ENCODE measurements around the gene CLEC10A. TPM values are rescaled to one million over a fixed set of nuclear protein-coding genes. Genes with fewer than 3 reads are reported as not detected.

CLEC10A gene
- total RNA-seq, 2 donors from 2014 or later = 0.96 to 9.7 TPM

DNA sequence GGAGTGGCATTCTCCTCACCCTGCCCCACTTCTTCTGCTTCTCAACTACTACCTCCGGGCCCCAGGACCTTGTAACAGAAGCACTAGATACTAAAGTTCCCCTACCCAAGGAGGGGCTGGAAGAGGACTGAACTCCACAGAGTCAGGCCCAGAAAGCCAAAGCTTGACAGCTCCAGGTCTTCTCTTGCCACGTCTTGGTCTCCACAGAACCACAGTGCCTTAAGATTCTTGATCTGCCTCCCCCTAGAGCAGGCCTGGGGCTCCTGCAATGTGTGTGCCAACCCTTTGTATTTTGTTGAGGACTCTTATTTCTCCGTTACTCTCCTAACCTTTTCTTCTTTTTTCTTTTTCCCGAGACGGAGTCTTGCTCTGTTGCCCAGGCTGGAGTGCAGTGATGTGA lies 40.2 kb downstream of the CLEC10A start:
- Histone ChIP-seq H3K9ac (ENCODE audit: low read depth in 2 of 2, low read length in 2 of 2) (no peak overlapping the region), H3K4me1 (peaks cover 24% of the 10 kb centered on the region), H3K36me3 (no peaks in the 10 kb centered on the region), H3K4me3 (no peak overlapping the region), H3K27ac (no peak overlapping the region), H3K27me3 (peaks cover 7% of the 10 kb centered on the region), H3K9me3 (no peaks in the 10 kb centered on the region)
- DNase-seq = no peak
- TF ChIP-seq, protein P1, sequence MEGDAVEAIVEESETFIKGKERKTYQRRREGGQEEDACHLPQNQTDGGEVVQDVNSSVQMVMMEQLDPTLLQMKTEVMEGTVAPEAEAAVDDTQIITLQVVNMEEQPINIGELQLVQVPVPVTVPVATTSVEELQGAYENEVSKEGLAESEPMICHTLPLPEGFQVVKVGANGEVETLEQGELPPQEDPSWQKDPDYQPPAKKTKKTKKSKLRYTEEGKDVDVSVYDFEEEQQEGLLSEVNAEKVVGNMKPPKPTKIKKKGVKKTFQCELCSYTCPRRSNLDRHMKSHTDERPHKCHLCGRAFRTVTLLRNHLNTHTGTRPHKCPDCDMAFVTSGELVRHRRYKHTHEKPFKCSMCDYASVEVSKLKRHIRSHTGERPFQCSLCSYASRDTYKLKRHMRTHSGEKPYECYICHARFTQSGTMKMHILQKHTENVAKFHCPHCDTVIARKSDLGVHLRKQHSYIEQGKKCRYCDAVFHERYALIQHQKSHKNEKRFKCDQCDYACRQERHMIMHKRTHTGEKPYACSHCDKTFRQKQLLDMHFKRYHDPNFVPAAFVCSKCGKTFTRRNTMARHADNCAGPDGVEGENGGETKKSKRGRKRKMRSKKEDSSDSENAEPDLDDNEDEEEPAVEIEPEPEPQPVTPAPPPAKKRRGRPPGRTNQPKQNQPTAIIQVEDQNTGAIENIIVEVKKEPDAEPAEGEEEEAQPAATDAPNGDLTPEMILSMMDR (IDR thresholded peaks at IDR 0.05) = no peak
- intact Hi-C loops (cut with DNase I) = no loop called here

DNA sequence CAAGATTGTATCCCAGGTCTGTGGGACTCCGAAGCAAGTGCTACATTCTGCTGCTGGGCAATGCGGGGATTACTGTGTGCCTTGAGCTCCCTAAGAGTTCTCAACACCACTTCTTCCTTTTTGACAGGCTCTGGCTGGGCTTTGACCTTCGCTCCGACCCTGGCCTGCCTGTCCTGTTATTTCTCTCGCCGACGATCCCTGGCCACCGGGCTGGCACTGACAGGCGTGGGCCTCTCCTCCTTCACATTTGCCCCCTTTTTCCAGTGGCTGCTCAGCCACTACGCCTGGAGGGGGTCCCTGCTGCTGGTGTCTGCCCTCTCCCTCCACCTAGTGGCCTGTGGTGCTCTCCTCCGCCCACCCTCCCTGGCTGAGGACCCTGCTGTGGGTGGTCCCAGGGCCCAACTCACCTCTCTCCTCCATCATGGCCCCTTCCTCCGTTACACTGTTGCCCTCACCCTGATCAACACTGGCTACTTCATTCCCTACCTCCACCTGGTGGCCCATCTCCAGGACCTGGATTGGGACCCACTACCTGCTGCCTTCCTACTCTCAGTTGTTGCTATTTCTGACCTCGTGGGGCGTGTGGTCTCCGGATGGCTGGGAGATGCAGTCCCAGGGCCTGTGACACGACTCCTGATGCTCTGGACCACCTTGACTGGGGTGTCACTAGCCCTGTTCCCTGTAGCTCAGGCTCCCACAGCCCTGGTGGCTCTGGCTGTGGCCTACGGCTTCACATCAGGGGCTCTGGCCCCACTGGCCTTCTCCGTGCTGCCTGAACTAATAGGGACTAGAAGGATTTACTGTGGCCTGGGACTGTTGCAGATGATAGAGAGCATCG lies 41.8 kb downstream of the CLEC10A start:
- H3K27ac ChIP-seq = no peak overlapping the region

DNA sequence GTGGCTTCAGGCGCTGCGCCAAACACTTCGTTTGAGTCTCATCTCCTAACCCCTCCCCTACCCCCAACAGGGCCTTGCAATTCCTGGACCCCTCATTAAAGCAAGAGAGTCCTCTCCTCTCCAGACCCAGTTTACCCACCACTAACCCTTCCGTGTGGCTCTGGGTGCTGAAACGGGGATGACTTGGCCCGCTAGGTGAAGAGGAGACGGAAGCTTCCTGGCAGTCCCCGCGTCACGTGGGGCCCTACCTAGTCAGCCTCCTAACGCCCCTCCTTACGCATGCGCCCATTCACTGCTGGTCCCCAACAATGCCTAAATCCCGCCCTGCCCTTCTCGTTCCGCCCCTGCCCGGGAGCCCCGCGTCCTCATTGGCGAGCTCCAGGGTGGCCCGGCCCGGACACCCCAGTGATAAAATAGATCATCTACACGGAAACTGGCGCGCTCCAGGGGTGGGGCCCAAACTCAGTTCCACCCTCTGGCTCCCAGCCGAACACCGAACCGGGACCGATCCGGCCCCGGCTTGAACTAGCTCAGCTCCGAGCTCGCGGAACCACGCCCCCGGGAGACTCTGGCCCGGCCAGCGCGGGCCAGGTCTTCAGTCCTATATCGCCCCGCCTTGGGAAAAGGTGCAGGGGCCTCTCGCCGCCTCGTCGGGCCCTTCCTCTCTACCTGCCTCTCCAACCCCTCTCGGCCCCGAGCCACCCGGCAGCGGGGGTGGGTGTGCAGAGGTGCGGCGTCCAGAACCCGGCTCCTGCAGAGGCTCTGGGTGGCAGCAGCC lies 44.3 kb downstream of the CLEC10A start, which contains the start of gene SLC16A13:
Gene SLC16A13, plus strand, starts transcription at position 425 of the 778 bp plus-strand sequence. CDS start 368 bp downstream, outside the sequence.
- Histone ChIP-seq H3K9me3 (no peaks in the 10 kb centered on the region), H3K9ac (ENCODE audit: low read depth in 2 of 2, low read length in 2 of 2) (peak within 1 kb of the TSS; percentile 86 to 90), H3K4me1 (peaks cover 7% of the 10 kb centered on the region), H3K4me3 (peak within 1 kb of the TSS; percentile 88), H3K36me3 (no peaks in the 10 kb centered on the region), H3K27ac (peak within 1 kb of the TSS; percentile 83), H3K27me3 (no peaks in the 10 kb centered on the region)
- TF ChIP-seq, protein P1 (IDR thresholded peaks at IDR 0.05) = no peak
- DNase-seq = peak; percentile 99
- intact Hi-C loops (cut with DNase I) = no loop called here

More for the DNA sequence above, 41.8 kb downstream of the CLEC10A start:
- Histone ChIP-seq H3K9ac (ENCODE audit: low read depth in 2 of 2, low read length in 2 of 2) (no peak overlapping the region), H3K4me3 (no peak overlapping the region), H3K36me3 (no peaks in the 10 kb centered on the region), H3K9me3 (no peaks in the 10 kb centered on the region), H3K27me3 (peaks cover 7% of the 10 kb centered on the region), H3K4me1 (peaks cover 17% of the 10 kb centered on the region)
- intact Hi-C loops (cut with DNase I) = no loop called here
- TF ChIP-seq, protein P1 (IDR thresholded peaks at IDR 0.05) = no peak
- DNase-seq = no peak

DNA sequence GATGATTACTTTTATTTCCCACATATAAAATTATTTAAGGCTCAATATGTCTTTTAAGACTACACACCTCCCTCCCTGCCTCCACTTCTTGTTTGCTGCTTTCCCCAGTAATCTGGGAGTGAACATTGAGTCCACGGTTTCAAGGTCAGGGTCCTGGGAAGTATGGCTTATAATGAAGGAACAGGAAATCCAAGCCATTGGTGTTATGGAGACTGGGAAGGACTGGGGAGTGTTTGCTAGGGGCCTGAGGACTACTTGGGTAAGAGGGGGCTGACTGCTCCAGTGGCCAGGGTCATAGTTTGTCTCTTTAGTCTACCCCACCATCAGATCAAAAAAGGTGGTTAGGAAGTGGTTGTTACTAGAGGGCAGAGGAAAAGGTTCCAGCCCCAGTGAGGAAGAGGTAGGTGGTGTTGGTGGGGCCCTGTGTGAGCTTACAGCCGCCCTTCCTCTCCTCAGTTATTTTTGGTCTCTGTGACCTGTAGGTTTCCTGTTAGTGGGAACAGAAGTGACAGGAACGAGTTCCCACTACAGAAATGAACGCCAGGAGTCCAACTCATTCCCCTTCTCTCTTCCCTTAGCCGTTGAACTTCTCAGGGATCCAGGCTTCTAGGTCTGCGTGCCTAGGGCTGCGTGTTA lies 45.0 kb downstream of the CLEC10A start:
- TF ChIP-seq, protein P1 (IDR thresholded peaks at IDR 0.05) = no peak
- no peaks in the 10 kb centered on the region for H3K27me3 ChIP-seq
- peaks cover 7% of the 10 kb centered on the region for H3K4me1 ChIP-seq
- H3K36me3 ChIP-seq = no peaks in the 10 kb centered on the region
- intact Hi-C loops (cut with DNase I) = no loop called here
- DNase-seq = no peak
- peak overlapping the region; percentile 15 to 59 for H3K9ac ChIP-seq (ENCODE audit: low read depth in 2 of 2, low read length in 2 of 2)
- no peaks in the 10 kb centered on the region for H3K9me3 ChIP-seq
- peak overlapping the region; percentile 83 for H3K27ac ChIP-seq
- H3K4me3 ChIP-seq = peak overlapping the region; percentile 88

DNA sequence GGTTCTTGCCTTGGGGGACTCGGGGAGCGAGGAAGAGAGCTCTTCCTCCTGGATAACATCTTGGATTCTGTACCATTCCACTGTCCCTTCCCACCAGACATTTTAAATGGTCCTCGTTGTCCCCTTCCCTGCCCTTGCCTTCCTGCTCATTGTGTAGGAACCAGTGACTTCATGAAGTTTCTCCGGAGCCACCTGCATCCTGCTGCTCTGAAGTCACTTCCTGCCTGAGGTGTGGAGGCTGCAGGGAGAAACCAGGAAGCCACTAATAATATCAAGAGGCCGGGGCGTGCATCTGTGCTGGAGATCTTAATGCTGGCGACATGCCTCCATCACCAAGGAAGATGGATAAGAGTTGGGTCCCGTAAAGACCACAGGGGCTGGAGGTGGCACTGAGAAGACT lies 50.4 kb downstream of the CLEC10A start:
- H3K9me3 ChIP-seq = no peaks in the 10 kb centered on the region
- no peak overlapping the region for H3K27ac ChIP-seq
- no peaks in the 10 kb centered on the region for H3K27me3 ChIP-seq
- H3K9ac ChIP-seq (ENCODE audit: low read depth in 2 of 2, low read length in 2 of 2) = no peak overlapping the region
- H3K36me3 ChIP-seq = no peaks in the 10 kb centered on the region
- intact Hi-C loops (cut with DNase I) = no loop called here
- TF ChIP-seq, protein P1 (IDR thresholded peaks at IDR 0.05) = no peak
- no peak overlapping the region for H3K4me3 ChIP-seq
- H3K4me1 ChIP-seq = no peaks in the 10 kb centered on the region
- DNase-seq = no peak
